Measurements from ENCODE around the gene RNASE11. TPM values are rescaled to one million over a fixed set of nuclear protein-coding genes. Genes with fewer than 3 reads are reported as not detected.
"Not testable (repeated sequence)": the region's sequence is repeated elsewhere in the genome, so short reads cannot be mapped to it uniquely, and the experiment has no call there.

Gene RNASE11
- total RNA-seq, 6 experiments from 2014 or later, result not detected

GRCh38 chr14:20626274-20626673 lies 38.5 kb upstream of the RNASE11 start:
- no peak for TF ChIP-seq CTCF (IDR thresholded peaks at IDR 0.05)
- DNase-seq, result no peak
- 30% methylated on average over 12 of the region's 12 CpGs for WGBS (ENCODE audit: insufficient coverage, low coverage, low lambda C conversion rate, missing lambda C conversion rate)
- Histone ChIP-seq H3K27ac (no peak overlapping the region), H3K4me3 (no peak overlapping the region), H3K4me1 (no peaks in the 10 kb centered on the region), H3K9me3 (no peaks in the 10 kb centered on the region), H3K36me3 (no peaks in the 10 kb centered on the region), H3K27me3 (peaks cover 0 to 28% of the 10 kb centered on the region in 2 donors)
- no peak for ATAC-seq
- intact Hi-C loops (cut with DNase I), result no loop called here

GRCh38 chr14:20624495-20625070 lies 36.8 kb upstream of the RNASE11 start:
- 13% methylated on average over 8 of the region's 22 CpGs for WGBS (ENCODE audit: insufficient coverage, low coverage, low lambda C conversion rate, missing lambda C conversion rate)
- no peak for TF ChIP-seq CTCF (IDR thresholded peaks at IDR 0.05)
- TF ChIP-seq POLR2A (IDR thresholded peaks at IDR 0.05), result no peak
- intact Hi-C loops (cut with DNase I), result no loop called here
- peak; percentile 39 to 55 (median 46) for ATAC-seq
- H3K4me3 ChIP-seq, result no peak overlapping the region
- no peaks in the 10 kb centered on the region for H3K9me3 ChIP-seq
- H3K27ac ChIP-seq, result no peak overlapping the region
- peaks cover 0 to 6% (median 0%) of the 10 kb centered on the region in 4 donors for H3K4me1 ChIP-seq
- H3K27me3 ChIP-seq, result peaks cover 0 to 28% of the 10 kb centered on the region in 2 donors
- peak in 2 of 3 donors; percentile 56 to 64 for DNase-seq
- no peaks in the 10 kb centered on the region for H3K36me3 ChIP-seq

GRCh38 chr14:20623798-20624197 lies 36.0 kb upstream of the RNASE11 start:
- Histone ChIP-seq H3K27ac (no peak overlapping the region), H3K36me3 (no peaks in the 10 kb centered on the region), H3K4me1 (peaks cover 0 to 6% (median 0%) of the 10 kb centered on the region in 4 donors), H3K27me3 (peaks cover 0 to 22% of the 10 kb centered on the region in 2 donors), H3K4me3 (no peak overlapping the region), H3K9me3 (no peaks in the 10 kb centered on the region)
- ATAC-seq, result no peak
- no peak for TF ChIP-seq CTCF (IDR thresholded peaks at IDR 0.05)
- no peak for TF ChIP-seq POLR2A (IDR thresholded peaks at IDR 0.05)
- intact Hi-C loops (cut with DNase I), result no loop called here
- DNase-seq, result no peak
- whole genome bisulfite sequencing (ENCODE audit: insufficient coverage, low coverage, low lambda C conversion rate, missing lambda C conversion rate), result 61% methylated on average over 15 of the region's 15 CpGs

GRCh38 chr14:20622816-20623291 lies 35.1 kb upstream of the RNASE11 start:
- H3K4me3 ChIP-seq, result no peak overlapping the region
- no peaks in the 10 kb centered on the region for H3K9me3 ChIP-seq
- H3K27ac ChIP-seq, result no peak overlapping the region
- intact Hi-C loops (cut with DNase I), result no loop called here
- H3K36me3 ChIP-seq, result no peaks in the 10 kb centered on the region
- H3K27me3 ChIP-seq, result peaks cover 0 to 15% of the 10 kb centered on the region in 2 donors
- ATAC-seq, result peak in 1 of 4 donors; percentile 24
- no peak for TF ChIP-seq POLR2A (IDR thresholded peaks at IDR 0.05)
- peaks cover 0 to 6% (median 0%) of the 10 kb centered on the region in 4 donors for H3K4me1 ChIP-seq
- no peak for DNase-seq
- WGBS (ENCODE audit: insufficient coverage, low coverage, low lambda C conversion rate, missing lambda C conversion rate), result 22% methylated on average over 6 of the region's 29 CpGs

- Histone ChIP-seq H3K4me1 (peaks cover 0 to 6% (median 0%) of the 10 kb centered on the region in 4 donors), H3K9me3 (no peaks in the 10 kb centered on the region), H3K36me3 (no peaks in the 10 kb centered on the region), H3K27ac (no peak overlapping the region), H3K4me3 (no peak overlapping the region), H3K27me3 (peaks cover 0 to 8% of the 10 kb centered on the region in 2 donors)
- intact Hi-C loops (cut with DNase I), result no loop called here
- WGBS (ENCODE audit: insufficient coverage, low coverage, low lambda C conversion rate, missing lambda C conversion rate), result 18% methylated on average over 2 of the region's 2 CpGs
- no peak for TF ChIP-seq POLR2A (IDR thresholded peaks at IDR 0.05)
- no peak for DNase-seq
- peak; percentile 56 to 81 (median 74) for ATAC-seq
Observed at GRCh38 chr14:20620798-20621478, 33.1 kb upstream of the RNASE11 start.

GRCh38 chr14:20619688-20620087 lies 31.9 kb upstream of the RNASE11 start:
- not testable (repeated sequence) for H3K27ac ChIP-seq, H3K36me3 ChIP-seq, DNase-seq, H3K4me1 ChIP-seq, H3K4me3 ChIP-seq, H3K27me3 ChIP-seq, H3K9me3 ChIP-seq, ATAC-seq
- WGBS (ENCODE audit: insufficient coverage, low coverage, low lambda C conversion rate, missing lambda C conversion rate), result 79% methylated on average over 6 of the region's 6 CpGs
- intact Hi-C loops (cut with DNase I), result loop anchor here in 1 of 2 donors (10.0 kb wide), 1 partner anchor 65 kb away; the partner anchor contains the start of genes ANG and RNASE4
